Choroid plexus epithelial cell (primary cell): ENCODE data around the gene GRK6.

Source experiments
- DNase-seq: peaks from one replicate; pipeline ENCODE4 v3.0.0-alpha.2; 2010; ENCODE audit warnings: low read depth
- H3K4me3 ChIP-seq: 2 replicates; pipeline ENCODE4 v1.5.1; 2011; ENCODE audit warnings: low read depth, mild to moderate bottlenecking, control low read depth, low read length, moderate library complexity
- CTCF ChIP-seq: conservative IDR thresholded peaks from 2 replicates; pipeline ENCODE4 v1.5.1; 2011; ENCODE audit warnings: low read depth, mild to moderate bottlenecking, control low read depth, inconsistent platforms, low read length, moderate library complexity

Gene GRK6

GRCh38 chr5:177426566-177427210 is at the start of gene GRK6:
GRK6 (plus strand) TSS chr5:177426676; CDS start chr5:177426846, 170 bp downstream.
- TF ChIP-seq CTCF = no peak
- no peak for DNase-seq
- peak within 1 kb of the TSS; percentile 81 for H3K4me3 ChIP-seq

GRCh38 chr5:177377851-177378776 is 48.4 kb upstream of the GRK6 start:
- no peak overlapping the region for H3K4me3 ChIP-seq
- peak; percentile 21 for DNase-seq
- TF ChIP-seq CTCF = no peak

- peak; percentile 93 for DNase-seq
- H3K4me3 ChIP-seq = no peak overlapping the region
- no peak for TF ChIP-seq CTCF
These were observed 47.3 kb upstream of the GRK6 start for GRCh38 chr5:177378884-177379883.

GRCh38 chr5:177380805-177381126 is 45.7 kb upstream of the GRK6 start:
- no peak overlapping the region for H3K4me3 ChIP-seq
- DNase-seq = no peak
- no peak for TF ChIP-seq CTCF

- DNase-seq = peak; percentile 56
- peak; percentile 61 for TF ChIP-seq CTCF
- no peak overlapping the region for H3K4me3 ChIP-seq
These were observed 44.0 kb upstream of the GRK6 start for GRCh38 chr5:177382423-177383029.

- H3K4me3 ChIP-seq = no peak overlapping the region
- TF ChIP-seq CTCF = no peak
- DNase-seq = no peak
These were observed 43.3 kb upstream of the GRK6 start for GRCh38 chr5:177383181-177383580.
